ENCODE data around the gene RRAGB.
"Not testable (repeated sequence)": the region's sequence is repeated elsewhere in the genome, so short reads cannot be mapped to it uniquely, and the experiment has no call there.

RRAGB gene

GRCh38 chrX:55717521-55718497 is at the start of gene RRAGB:
RRAGB (plus strand) TSS chrX:55717749; CDS start chrX:55718328, 579 bp downstream.
- FAIRE-seq: no peak
- DNase-seq (ENCODE audit: insufficient read length, low spot score): peak; percentile 53
- no peak for TF ChIP-seq CTCF (IDR thresholded peaks at IDR 0.05; ENCODE audit: insufficient read depth, missing control alignments)

DNA sequence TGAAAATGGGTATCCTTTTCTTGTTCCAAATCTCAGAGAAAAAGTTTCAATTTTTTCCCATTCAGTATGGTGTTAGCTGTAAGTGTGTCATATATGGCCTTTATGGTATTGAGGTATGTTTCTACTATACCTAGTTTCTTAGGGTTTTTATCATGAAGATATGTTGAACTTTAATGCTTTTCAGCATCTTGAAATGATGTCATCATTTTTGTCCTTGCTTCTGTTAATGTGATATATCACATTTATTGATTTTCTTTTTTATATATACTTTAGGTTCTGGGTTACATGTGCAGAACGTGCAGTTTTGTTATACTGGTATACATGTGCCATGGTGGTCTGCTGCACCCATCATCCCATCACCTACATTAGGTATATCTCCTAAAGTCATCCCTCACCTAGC is 49.5 kb upstream of the RRAGB start:
- TF ChIP-seq CTCF (IDR thresholded peaks at IDR 0.05; ENCODE audit: insufficient read depth, missing control alignments): no peak
- FAIRE-seq: no peak
- DNase-seq (ENCODE audit: insufficient read length, low spot score): no peak

- DNase-seq (ENCODE audit: insufficient read length, low spot score); FAIRE-seq: not testable (repeated sequence)
Observed at GRCh38 chrX:55688579-55688978, 29.0 kb upstream of the RRAGB start.

- FAIRE-seq (no peak), DNase-seq (ENCODE audit: insufficient read length, low spot score) (no peak)
- no peak for TF ChIP-seq CTCF (IDR thresholded peaks at IDR 0.05; ENCODE audit: insufficient read depth, missing control alignments)
Observed at GRCh38 chrX:55695227-55696018, 22.1 kb upstream of the RRAGB start.

GRCh38 chrX:55697381-55697780 is 20.2 kb upstream of the RRAGB start:
- FAIRE-seq (no peak), DNase-seq (ENCODE audit: insufficient read length, low spot score) (no peak)

DNA sequence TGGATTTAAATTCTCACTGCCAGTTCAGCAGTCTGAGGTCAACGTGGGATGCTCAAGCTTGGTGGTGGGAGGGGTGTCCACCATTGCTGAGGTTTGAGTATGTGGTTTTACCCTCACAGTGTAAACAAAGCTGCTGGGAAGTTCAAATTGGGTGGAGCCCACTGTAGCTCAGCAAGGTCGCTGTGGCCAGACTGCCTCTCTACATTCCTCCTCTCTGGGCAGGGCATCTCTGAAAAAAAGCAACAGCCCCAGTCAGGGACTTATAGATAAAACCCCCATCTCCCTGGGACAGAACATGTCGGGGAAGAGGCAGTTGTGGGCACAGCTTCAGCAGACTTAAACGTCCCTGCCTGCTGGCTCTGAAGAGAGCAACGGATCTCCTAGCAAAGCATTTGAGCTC is 14.9 kb upstream of the RRAGB start:
- DNase-seq (ENCODE audit: insufficient read length, low spot score): no peak
- TF ChIP-seq CTCF (IDR thresholded peaks at IDR 0.05; ENCODE audit: insufficient read depth, missing control alignments): no peak
- no peak for FAIRE-seq

More at GRCh38 chrX:55697381-55697780, 20.2 kb upstream of the RRAGB start:
- TF ChIP-seq CTCF (IDR thresholded peaks at IDR 0.05; ENCODE audit: insufficient read depth, missing control alignments): no peak

DNA sequence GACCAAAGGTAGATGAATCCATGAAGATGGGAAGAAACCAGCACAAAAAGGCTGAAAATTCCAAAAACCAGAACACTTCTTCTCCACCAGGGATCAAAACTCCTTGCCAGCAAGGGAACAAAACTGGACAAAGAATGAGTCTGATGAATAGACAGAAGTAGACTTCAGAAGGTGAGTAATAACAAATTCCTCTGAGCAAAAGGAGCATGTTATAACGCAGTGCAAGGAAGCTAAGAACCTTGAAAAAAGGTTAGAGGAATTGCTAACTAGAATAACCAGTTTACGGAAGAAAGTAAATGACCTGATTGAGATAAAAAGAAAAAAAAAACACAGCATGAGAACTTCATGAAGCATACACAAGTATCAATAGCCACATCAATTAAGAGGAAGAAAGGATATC is 14.1 kb upstream of the RRAGB start:
- FAIRE-seq: not testable (repeated sequence)

DNA sequence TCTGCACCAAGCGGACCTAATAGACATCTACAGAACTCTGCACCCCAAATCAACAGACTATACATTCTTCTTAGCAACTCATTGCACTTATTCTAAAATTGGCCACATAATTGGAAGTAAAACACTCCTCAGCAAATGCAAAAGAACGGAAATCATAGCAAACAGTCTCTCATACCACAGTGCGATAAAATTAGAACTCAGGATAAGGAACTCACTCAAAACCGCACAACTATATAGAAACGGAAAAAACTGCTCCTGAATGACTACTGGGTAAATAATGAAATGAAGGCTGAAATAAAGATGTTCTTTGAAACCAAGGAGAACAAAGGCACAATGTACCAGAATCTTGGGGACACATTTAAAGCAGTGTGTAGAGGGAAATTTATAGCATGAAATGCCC is 12.5 kb upstream of the RRAGB start:
- not testable (repeated sequence) for FAIRE-seq; DNase-seq (ENCODE audit: insufficient read length, low spot score)

More for the DNA sequence above, 14.1 kb upstream of the RRAGB start:
- DNase-seq (ENCODE audit: insufficient read length, low spot score): not testable (repeated sequence)

Data from D721Med (cell line).